ENCODE results near the gene CD52. TPM values are rescaled to one million over a fixed set of nuclear protein-coding genes. Genes with fewer than 3 reads are reported as not detected.

Gene CD52
- polyA plus RNA-seq, 3 donors, result 851 to 4,047 (median 2,617) TPM

DNA sequence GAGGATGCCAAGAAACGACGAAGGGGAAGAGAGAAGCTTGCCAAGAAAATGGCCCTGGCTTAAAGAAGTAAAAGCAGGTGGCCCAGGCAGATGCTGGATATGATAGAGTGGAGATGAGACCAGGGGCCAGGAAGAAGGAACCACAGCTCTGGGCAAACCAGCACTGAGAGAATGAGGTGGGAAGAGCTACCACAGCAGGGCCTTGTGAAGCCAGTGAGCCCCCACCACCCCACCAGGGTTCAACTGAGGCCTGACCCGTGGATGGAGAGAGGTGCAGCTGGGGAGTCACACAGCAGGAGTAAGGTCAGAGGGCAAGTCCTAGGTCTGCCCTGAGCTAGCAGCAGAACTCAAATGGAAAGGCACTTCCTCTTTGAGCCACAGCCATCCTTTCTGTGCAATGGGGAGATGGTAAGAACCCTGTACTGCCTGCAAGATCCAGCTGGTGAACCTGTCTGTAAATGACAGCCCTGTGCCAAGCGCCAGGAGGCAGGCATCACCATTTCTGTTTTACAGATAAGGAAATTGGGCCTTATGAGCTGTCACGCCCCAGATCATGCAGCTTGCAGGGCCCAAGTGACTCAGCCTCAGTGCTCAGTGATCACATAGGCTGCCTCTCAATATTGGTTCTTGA lies 29.3 kb upstream of the CD52 start:
- no peaks in the 10 kb centered on the region for H3K9me3 ChIP-seq (replicated peaks in 1 of 2; ENCODE audit: control insufficient read depth in 1 of 2, insufficient read depth in 1 of 2, low read length in 2 of 2)
- peak; percentile 34 for TF ChIP-seq CTCF (IDR thresholded peaks at IDR 0.05)
- H2AFZ ChIP-seq (ENCODE audit: insufficient read depth, low read depth, low read length, poor library complexity, severe bottlenecking), result no peak overlapping the region
- peaks cover 7% of the 10 kb centered on the region for H4K20me1 ChIP-seq (ENCODE audit: insufficient read depth, low read length)
- H3K9me3 Mint-ChIP-seq, result no peaks in the 10 kb centered on the region
- peak overlapping the region; percentile 92 for H3K9ac ChIP-seq (ENCODE audit: insufficient read depth, low read length, poor library complexity, severe bottlenecking)
- H3K36me3 ChIP-seq (replicated peaks in 1 of 2; ENCODE audit: control insufficient read depth in 1 of 2, insufficient read depth in 2 of 2, low read length in 2 of 2), result peaks cover 17 to 26% of the 10 kb centered on the region in 2 donors
- DNase-seq, result peak; percentile 85 to 91 (median 87)
- H3K4me3 Mint-ChIP-seq, result peak overlapping the region; percentile 47 to 79
- peak overlapping the region; percentile 17 for H3K4me2 ChIP-seq (replicated peaks; ENCODE audit: extremely low read depth, low read length, poor library complexity, severe bottlenecking)
- H3K27me3 ChIP-seq (ENCODE audit: control insufficient read depth in 2 of 2, insufficient read depth in 2 of 2, low read length in 2 of 2), result no peaks in the 10 kb centered on the region
- peaks cover 34 to 61% of the 10 kb centered on the region in 2 donors for H3K36me3 Mint-ChIP-seq
- peaks cover 0 to 8% (median 3%) of the 10 kb centered on the region in 3 donors for H3K27me3 Mint-ChIP-seq (ENCODE audit: low read depth in 3 of 3)
- H3K4me3 ChIP-seq (replicated peaks in 1 of 3; ENCODE audit: low read depth in 2 of 3, low read length in 3 of 3), result peak overlapping the region in 1 of 3 experiments; percentile 17
- peaks cover 98% of the 10 kb centered on the region for H3K4me1 Mint-ChIP-seq
- peak overlapping the region; percentile 99 to 100 for H3K27ac ChIP-seq (ENCODE audit: low read depth in 1 of 2, low read length in 2 of 2)
- 14% methylated on average over 5 of the region's 5 CpGs for WGBS (ENCODE audit: insufficient coverage)
- intact Hi-C loops (cut with micrococcal nuclease), result loop anchor here in 1 of 2 donors (1.0 to 2.0 kb wide), 2 partner anchors 14 to 33 kb away; no protein-coding TSS in a partner anchor
- H3K79me2 ChIP-seq (ENCODE audit: insufficient read depth, low read length), result peaks cover 55% of the 10 kb centered on the region
- H3K4me1 ChIP-seq (ENCODE audit: control insufficient read depth in 1 of 2, insufficient read depth in 2 of 2, low read length in 2 of 2), result peaks cover 98% of the 10 kb centered on the region in 2 donors
- peak overlapping the region; percentile 96 to 100 (median 100) for H3K27ac Mint-ChIP-seq

GRCh38 chr1:26289158-26290059 lies 28.3 kb upstream of the CD52 start:
- Mint-ChIP-seq H3K27ac (peak overlapping the region; percentile 96 to 100 (median 100)), H3K27me3 (ENCODE audit: low read depth in 3 of 3) (peaks cover 0 to 8% (median 3%) of the 10 kb centered on the region in 3 donors), H3K4me3 (peak overlapping the region; percentile 56 to 79), H3K4me1 (peaks cover 90% of the 10 kb centered on the region), H3K9me3 (no peaks in the 10 kb centered on the region), H3K36me3 (peaks cover 36 to 61% of the 10 kb centered on the region in 2 donors)
- Histone ChIP-seq H3K36me3 (replicated peaks in 1 of 2; ENCODE audit: control insufficient read depth in 1 of 2, insufficient read depth in 2 of 2, low read length in 2 of 2) (peaks cover 16 to 25% of the 10 kb centered on the region in 2 donors), H3K9me3 (replicated peaks in 1 of 2; ENCODE audit: control insufficient read depth in 1 of 2, insufficient read depth in 1 of 2, low read length in 2 of 2) (no peaks in the 10 kb centered on the region), H3K27me3 (ENCODE audit: control insufficient read depth in 2 of 2, insufficient read depth in 2 of 2, low read length in 2 of 2) (no peaks in the 10 kb centered on the region), H3K4me1 (ENCODE audit: control insufficient read depth in 1 of 2, insufficient read depth in 2 of 2, low read length in 2 of 2) (peaks cover 88 to 89% of the 10 kb centered on the region in 2 donors), H3K4me3 (replicated peaks in 1 of 3; ENCODE audit: low read depth in 2 of 3, low read length in 3 of 3) (peak overlapping the region in 1 of 3 experiments; percentile 52), H4K20me1 (ENCODE audit: insufficient read depth, low read length) (peaks cover 2% of the 10 kb centered on the region), H3K4me2 (replicated peaks; ENCODE audit: extremely low read depth, low read length, poor library complexity, severe bottlenecking) (peak overlapping the region; percentile 55), H3K27ac (ENCODE audit: low read depth in 1 of 2, low read length in 2 of 2) (peak overlapping the region; percentile 99 to 100), H3K9ac (ENCODE audit: insufficient read depth, low read length, poor library complexity, severe bottlenecking) (peak overlapping the region; percentile 92), H2AFZ (ENCODE audit: insufficient read depth, low read depth, low read length, poor library complexity, severe bottlenecking) (no peak overlapping the region), H3K79me2 (ENCODE audit: insufficient read depth, low read length) (peaks cover 45% of the 10 kb centered on the region)
- TF ChIP-seq CTCF (IDR thresholded peaks at IDR 0.05), result no peak
- WGBS (ENCODE audit: insufficient coverage), result 19% methylated on average over 17 of the region's 21 CpGs
- peak; percentile 93 for DNase-seq
- intact Hi-C loops (cut with micrococcal nuclease), result loop anchor here in 1 of 2 donors (1.0 to 2.0 kb wide), 2 partner anchors 15 to 18 kb away; no protein-coding TSS in a partner anchor

Measured in CD14-positive monocyte (primary cell).